NCI-H69 (cell line): Measurements from ENCODE around the gene KRTAP5-5.
"Not testable (repeated sequence)": the region's sequence is repeated elsewhere in the genome, so short reads cannot be mapped to it uniquely, and the experiment has no call there.

Experiments
- DNase-seq: peaks from one replicate; lab custom pipeline; 2025; lab: John Stamatoyannopoulos, UW

The KRTAP5-5 gene

GRCh38 chr11:1629326-1630185, at the start of gene KRTAP5-5:
KRTAP5-5 (plus strand) TSS chr11:1629775; CDS start chr11:1629841, 66 bp downstream.
- DNase-seq: no peak

- DNase-seq: no peak
Measured at GRCh38 chr11:1581976-1582375, 47.6 kb upstream of the KRTAP5-5 start.

- not testable (repeated sequence) for DNase-seq
Measured at GRCh38 chr11:1582909-1583308, 46.7 kb upstream of the KRTAP5-5 start.

- not testable (repeated sequence) for DNase-seq
Measured at GRCh38 chr11:1584661-1585370, 44.8 kb upstream of the KRTAP5-5 start, which contains the start of gene KRTAP5-1. KRTAP5-1 (minus strand) TSS chr11:1585283; CDS start chr11:1585249, 34 bp downstream.

- peak; percentile 80 for DNase-seq
Measured at GRCh38 chr11:1586699-1587098, 42.9 kb upstream of the KRTAP5-5 start.

GRCh38 chr11:1589191-1589963, 40.2 kb upstream of the KRTAP5-5 start:
- DNase-seq: not testable (repeated sequence)

- no peak for DNase-seq
Measured at GRCh38 chr11:1589996-1590395, 39.6 kb upstream of the KRTAP5-5 start.

- peak; percentile 37 for DNase-seq
Measured at GRCh38 chr11:1592628-1593027, 36.9 kb upstream of the KRTAP5-5 start.

- not testable (repeated sequence) for DNase-seq
Measured at GRCh38 chr11:1595994-1596575, 33.5 kb upstream of the KRTAP5-5 start.

- peak; percentile 68 for DNase-seq
Measured at GRCh38 chr11:1596576-1597121, 32.9 kb upstream of the KRTAP5-5 start.

- no peak for DNase-seq
Measured at GRCh38 chr11:1597331-1597993, 32.1 kb upstream of the KRTAP5-5 start.

- no peak for DNase-seq
Measured at GRCh38 chr11:1597994-1598380, 31.6 kb upstream of the KRTAP5-5 start, which contains the start of gene KRTAP5-2. KRTAP5-2 (minus strand) TSS chr11:1598294; CDS start chr11:1598250, 44 bp downstream.

- DNase-seq: not testable (repeated sequence)
Measured at GRCh38 chr11:1598406-1598805, 31.2 kb upstream of the KRTAP5-5 start.

- no peak for DNase-seq
Measured at GRCh38 chr11:1598816-1599215, 30.8 kb upstream of the KRTAP5-5 start.

GRCh38 chr11:1600626-1601025, 28.9 kb upstream of the KRTAP5-5 start:
- no peak for DNase-seq

GRCh38 chr11:1601663-1602062, 27.9 kb upstream of the KRTAP5-5 start:
- not testable (repeated sequence) for DNase-seq

- DNase-seq: peak; percentile 55
Measured at GRCh38 chr11:1603629-1604028, 25.9 kb upstream of the KRTAP5-5 start.

- no peak for DNase-seq
Measured at GRCh38 chr11:1604181-1604580, 25.4 kb upstream of the KRTAP5-5 start.

GRCh38 chr11:1604711-1605110, 24.9 kb upstream of the KRTAP5-5 start:
- DNase-seq: no peak

- DNase-seq: not testable (repeated sequence)
Measured at GRCh38 chr11:1605923-1606322, 23.7 kb upstream of the KRTAP5-5 start.
